ENCODE data around the gene KLRK1.
"Not testable (repeated sequence)": the region's sequence is repeated elsewhere in the genome, so short reads cannot be mapped to it uniquely, and the experiment has no call there.

- not testable (repeated sequence) for TF ChIP-seq POLR2A, TAF1, POLR2AphosphoS5, SPI1 (IDR thresholded peaks at IDR 0.05; ENCODE audit: low read depth, low read length)
Observed at GRCh38 chr12:10340946-10341345, 48.9 kb downstream of the KLRK1 start.

Data from GM12891 (cell line).